ENCODE measurements around the gene THG1L. TPM values are rescaled to one million over a fixed set of nuclear protein-coding genes. Genes with fewer than 3 reads are reported as not detected.

Gene THG1L
- total and polyA plus RNA-seq, 2 experiments from 2014 or later = 7.5 to 10.2 TPM

DNA sequence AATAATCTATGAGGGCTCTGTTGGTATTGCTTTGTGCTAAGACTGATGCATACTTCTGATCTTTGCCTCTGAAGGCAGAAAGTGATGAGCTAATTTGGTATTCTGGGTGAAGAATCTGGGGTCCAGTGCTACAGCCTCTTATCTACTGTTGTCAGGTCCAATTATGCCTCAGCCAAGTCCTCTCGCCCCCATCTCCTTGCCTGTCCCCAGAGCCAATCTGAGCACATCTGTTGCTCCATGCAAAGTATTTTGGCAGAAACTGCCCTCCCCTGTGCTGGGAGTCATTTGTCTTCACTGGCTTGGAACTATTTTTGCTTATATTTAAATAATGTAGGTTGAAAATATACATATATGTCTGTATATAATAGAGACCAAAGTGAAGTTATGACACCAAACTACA lies 35.7 kb downstream of the THG1L start:
- Histone ChIP-seq H3K79me2 (no peaks in the 10 kb centered on the region), H2AFZ (no peak overlapping the region), H3K4me3 (no peak overlapping the region), H3K9me2 (replicated peaks; ENCODE audit: insufficient read depth) (no peaks in the 10 kb centered on the region), H4K20me1 (ENCODE audit: insufficient read depth, poor library complexity, severe bottlenecking) (no peaks in the 10 kb centered on the region), H3K36me3 (replicated peaks; ENCODE audit: insufficient read depth, low read depth) (no peaks in the 10 kb centered on the region), H3K9me3 (ENCODE audit: low read depth) (no peaks in the 10 kb centered on the region), H3K27me3 (no peaks in the 10 kb centered on the region), H3K4me1 (ENCODE audit: insufficient read depth) (no peaks in the 10 kb centered on the region), H3K27ac (no peak overlapping the region), H3K4me2 (no peak overlapping the region)
- TF ChIP-seq EZH2phosphoT487 (IDR thresholded peaks at IDR 0.05; ENCODE audit: low read depth, severe bottlenecking, unreplicated experiment) (no peak), EZH2 (IDR thresholded peaks at IDR 0.05; ENCODE audit: borderline replicate concordance) (no peak)
- TF ChIP-seq, protein P1, sequence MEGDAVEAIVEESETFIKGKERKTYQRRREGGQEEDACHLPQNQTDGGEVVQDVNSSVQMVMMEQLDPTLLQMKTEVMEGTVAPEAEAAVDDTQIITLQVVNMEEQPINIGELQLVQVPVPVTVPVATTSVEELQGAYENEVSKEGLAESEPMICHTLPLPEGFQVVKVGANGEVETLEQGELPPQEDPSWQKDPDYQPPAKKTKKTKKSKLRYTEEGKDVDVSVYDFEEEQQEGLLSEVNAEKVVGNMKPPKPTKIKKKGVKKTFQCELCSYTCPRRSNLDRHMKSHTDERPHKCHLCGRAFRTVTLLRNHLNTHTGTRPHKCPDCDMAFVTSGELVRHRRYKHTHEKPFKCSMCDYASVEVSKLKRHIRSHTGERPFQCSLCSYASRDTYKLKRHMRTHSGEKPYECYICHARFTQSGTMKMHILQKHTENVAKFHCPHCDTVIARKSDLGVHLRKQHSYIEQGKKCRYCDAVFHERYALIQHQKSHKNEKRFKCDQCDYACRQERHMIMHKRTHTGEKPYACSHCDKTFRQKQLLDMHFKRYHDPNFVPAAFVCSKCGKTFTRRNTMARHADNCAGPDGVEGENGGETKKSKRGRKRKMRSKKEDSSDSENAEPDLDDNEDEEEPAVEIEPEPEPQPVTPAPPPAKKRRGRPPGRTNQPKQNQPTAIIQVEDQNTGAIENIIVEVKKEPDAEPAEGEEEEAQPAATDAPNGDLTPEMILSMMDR (IDR thresholded peaks at IDR 0.05; ENCODE audit: poor library complexity) = no peak
- DNase-seq (ENCODE audit: low spot score) = no peak
- 81% methylated on average over 1 of the region's 1 CpG for WGBS (ENCODE audit: low lambda C conversion rate, missing lambda C conversion rate)

- Histone ChIP-seq H3K4me3 (no peak overlapping the region), H3K9me3 (ENCODE audit: low read depth) (no peaks in the 10 kb centered on the region), H3K79me2 (no peaks in the 10 kb centered on the region), H4K20me1 (ENCODE audit: insufficient read depth, poor library complexity, severe bottlenecking) (no peaks in the 10 kb centered on the region), H3K4me2 (no peak overlapping the region), H3K27ac (no peak overlapping the region), H3K4me1 (ENCODE audit: insufficient read depth) (no peaks in the 10 kb centered on the region), H3K27me3 (no peaks in the 10 kb centered on the region), H2AFZ (no peak overlapping the region), H3K9me2 (replicated peaks; ENCODE audit: insufficient read depth) (no peaks in the 10 kb centered on the region), H3K36me3 (replicated peaks; ENCODE audit: insufficient read depth, low read depth) (no peaks in the 10 kb centered on the region)
- WGBS (ENCODE audit: low lambda C conversion rate, missing lambda C conversion rate) = 60% methylated on average over 3 of the region's 3 CpGs
- TF ChIP-seq, protein P1 (IDR thresholded peaks at IDR 0.05; ENCODE audit: poor library complexity) = no peak
- TF ChIP-seq EZH2 (IDR thresholded peaks at IDR 0.05; ENCODE audit: borderline replicate concordance) (no peak), EZH2phosphoT487 (IDR thresholded peaks at IDR 0.05; ENCODE audit: low read depth, severe bottlenecking, unreplicated experiment) (no peak)
- no peak for DNase-seq (ENCODE audit: low spot score)
Measured at GRCh38 chr5:157767689-157768088, 36.5 kb downstream of the THG1L start.

- Histone ChIP-seq H3K9me2 (replicated peaks; ENCODE audit: insufficient read depth) (no peaks in the 10 kb centered on the region), H3K27ac (no peak overlapping the region), H3K79me2 (no peaks in the 10 kb centered on the region), H2AFZ (no peak overlapping the region), H3K9me3 (ENCODE audit: low read depth) (no peaks in the 10 kb centered on the region), H3K4me2 (no peak overlapping the region), H3K4me3 (no peak overlapping the region), H4K20me1 (ENCODE audit: insufficient read depth, poor library complexity, severe bottlenecking) (no peaks in the 10 kb centered on the region), H3K36me3 (replicated peaks; ENCODE audit: insufficient read depth, low read depth) (no peaks in the 10 kb centered on the region), H3K27me3 (no peaks in the 10 kb centered on the region), H3K4me1 (ENCODE audit: insufficient read depth) (no peaks in the 10 kb centered on the region)
- 92% methylated on average over 4 of the region's 4 CpGs for WGBS (ENCODE audit: low lambda C conversion rate, missing lambda C conversion rate)
- TF ChIP-seq EZH2 (IDR thresholded peaks at IDR 0.05; ENCODE audit: borderline replicate concordance) (no peak), EZH2phosphoT487 (IDR thresholded peaks at IDR 0.05; ENCODE audit: low read depth, severe bottlenecking, unreplicated experiment) (no peak)
- TF ChIP-seq, protein P1 (IDR thresholded peaks at IDR 0.05; ENCODE audit: poor library complexity) = no peak
- DNase-seq (ENCODE audit: low spot score) = no peak
Measured at GRCh38 chr5:157770665-157771064, 39.4 kb downstream of the THG1L start.

GRCh38 chr5:157772127-157772526 lies 40.9 kb downstream of the THG1L start:
- Histone ChIP-seq H3K4me1 (ENCODE audit: insufficient read depth) (no peaks in the 10 kb centered on the region), H3K27me3 (no peaks in the 10 kb centered on the region), H3K79me2 (no peaks in the 10 kb centered on the region), H3K9me3 (ENCODE audit: low read depth) (no peaks in the 10 kb centered on the region), H3K4me2 (no peak overlapping the region), H3K4me3 (no peak overlapping the region), H3K9me2 (replicated peaks; ENCODE audit: insufficient read depth) (no peaks in the 10 kb centered on the region), H3K36me3 (replicated peaks; ENCODE audit: insufficient read depth, low read depth) (no peaks in the 10 kb centered on the region), H4K20me1 (ENCODE audit: insufficient read depth, poor library complexity, severe bottlenecking) (no peaks in the 10 kb centered on the region), H3K27ac (no peak overlapping the region), H2AFZ (no peak overlapping the region)
- no peak for DNase-seq (ENCODE audit: low spot score)
- 70% methylated on average over 10 of the region's 10 CpGs for WGBS (ENCODE audit: low lambda C conversion rate, missing lambda C conversion rate)
- TF ChIP-seq EZH2 (IDR thresholded peaks at IDR 0.05; ENCODE audit: borderline replicate concordance) (no peak), EZH2phosphoT487 (IDR thresholded peaks at IDR 0.05; ENCODE audit: low read depth, severe bottlenecking, unreplicated experiment) (no peak)
- TF ChIP-seq, protein P1 (IDR thresholded peaks at IDR 0.05; ENCODE audit: poor library complexity) = no peak

All from hepatocyte (in vitro differentiated cells).